ENCODE measurements around the gene MFSD2A.
"Not testable (repeated sequence)": the region's sequence is repeated elsewhere in the genome, so short reads cannot be mapped to it uniquely, and the experiment has no call there.

MFSD2A gene

GRCh38 chr1:39980555-39981313, 25.8 kb downstream of the MFSD2A start:
- peaks cover 0 to 4% of the 10 kb centered on the region in 2 experiments for H3K4me1 ChIP-seq (ENCODE audit: control insufficient read depth in 1 of 2, insufficient read depth in 1 of 2, low read depth in 1 of 2, low read length in 1 of 2)
- no peak for TF ChIP-seq CTCF (IDR thresholded peaks at IDR 0.05)
- H3K36me3 ChIP-seq: no peaks in the 10 kb centered on the region
- no peaks in the 10 kb centered on the region for H3K9me3 ChIP-seq
- no peaks in the 10 kb centered on the region for H3K27me3 ChIP-seq
- H3K4me3 ChIP-seq (ENCODE audit: low read depth in 1 of 2, low read length in 1 of 2): no peak overlapping the region
- no peak overlapping the region for H3K27ac ChIP-seq

GRCh38 chr1:39981385-39981784, 26.4 kb downstream of the MFSD2A start:
- H3K36me3 ChIP-seq: no peaks in the 10 kb centered on the region
- no peaks in the 10 kb centered on the region for H3K9me3 ChIP-seq
- H3K27me3 ChIP-seq: no peaks in the 10 kb centered on the region
- peaks cover 0 to 4% of the 10 kb centered on the region in 2 experiments for H3K4me1 ChIP-seq (ENCODE audit: control insufficient read depth in 1 of 2, insufficient read depth in 1 of 2, low read depth in 1 of 2, low read length in 1 of 2)
- TF ChIP-seq CTCF (IDR thresholded peaks at IDR 0.05): no peak
- H3K4me3 ChIP-seq (ENCODE audit: low read depth in 1 of 2, low read length in 1 of 2): no peak overlapping the region
- no peak overlapping the region for H3K27ac ChIP-seq

GRCh38 chr1:39981945-39982344, 27.0 kb downstream of the MFSD2A start:
- no peak overlapping the region for H3K4me3 ChIP-seq (ENCODE audit: low read depth in 1 of 2, low read length in 1 of 2)
- H3K36me3 ChIP-seq: no peaks in the 10 kb centered on the region
- no peak for TF ChIP-seq CTCF (IDR thresholded peaks at IDR 0.05)
- H3K27ac ChIP-seq: no peak overlapping the region
- peaks cover 0 to 4% of the 10 kb centered on the region in 2 experiments for H3K4me1 ChIP-seq (ENCODE audit: control insufficient read depth in 1 of 2, insufficient read depth in 1 of 2, low read depth in 1 of 2, low read length in 1 of 2)
- no peaks in the 10 kb centered on the region for H3K9me3 ChIP-seq
- H3K27me3 ChIP-seq: no peaks in the 10 kb centered on the region

GRCh38 chr1:39984480-39984879, 29.5 kb downstream of the MFSD2A start:
- not testable (repeated sequence) for H3K36me3 ChIP-seq; H3K4me3 ChIP-seq (ENCODE audit: low read depth in 1 of 2, low read length in 1 of 2); H3K27me3 ChIP-seq; H3K9me3 ChIP-seq; H3K27ac ChIP-seq; H3K4me1 ChIP-seq (ENCODE audit: control insufficient read depth in 1 of 2, insufficient read depth in 1 of 2, low read depth in 1 of 2, low read length in 1 of 2)

GRCh38 chr1:39984951-39985350, 30.0 kb downstream of the MFSD2A start:
- no peak for TF ChIP-seq CTCF (IDR thresholded peaks at IDR 0.05)
- Histone ChIP-seq H3K4me3 (ENCODE audit: low read depth in 1 of 2, low read length in 1 of 2) (no peak overlapping the region), H3K27ac (no peak overlapping the region), H3K36me3 (no peaks in the 10 kb centered on the region), H3K4me1 (ENCODE audit: control insufficient read depth in 1 of 2, insufficient read depth in 1 of 2, low read depth in 1 of 2, low read length in 1 of 2) (peaks cover 0 to 4% of the 10 kb centered on the region in 2 experiments), H3K9me3 (no peaks in the 10 kb centered on the region), H3K27me3 (no peaks in the 10 kb centered on the region)

GRCh38 chr1:39987869-39988268, 32.9 kb downstream of the MFSD2A start:
- H3K27ac ChIP-seq: no peak overlapping the region
- no peak for TF ChIP-seq CTCF (IDR thresholded peaks at IDR 0.05)

More at GRCh38 chr1:39987869-39988268, 32.9 kb downstream of the MFSD2A start:
- no peak overlapping the region for H3K4me3 ChIP-seq (ENCODE audit: low read depth in 1 of 2, low read length in 1 of 2)
- no peaks in the 10 kb centered on the region for H3K9me3 ChIP-seq
- H3K27me3 ChIP-seq: no peaks in the 10 kb centered on the region
- H3K4me1 ChIP-seq (ENCODE audit: control insufficient read depth in 1 of 2, insufficient read depth in 1 of 2, low read depth in 1 of 2, low read length in 1 of 2): no peaks in the 10 kb centered on the region
- H3K36me3 ChIP-seq: no peaks in the 10 kb centered on the region

Measured in neutrophil (primary cell).